Hepatocyte (in vitro differentiated cells): ENCODE results near the gene RGS3. TPM values are rescaled to one million over a fixed set of nuclear protein-coding genes. Genes with fewer than 3 reads are reported as not detected.

Experiments used
- DNase-seq: peaks from one replicate; pipeline ENCODE4 v3.0.0-alpha.2; 2016; ENCODE audit warnings: low spot score
- H2AFZ ChIP-seq: fragments of 200-600 bp; sonication (generic); 2 replicates; pipeline ENCODE4 v1.6.0; 2016; ENCODE audit warnings: antibody characterized with exemption, mild to moderate bottlenecking
- H3K27ac ChIP-seq: fragments of 200-600 bp; sonication (generic); 2 replicates; pipeline ENCODE4 v1.5.1; 2016; ENCODE audit warnings: mild to moderate bottlenecking
- H3K27me3 ChIP-seq: fragments of 200-600 bp; sonication (generic); 2 replicates; pipeline ENCODE4 v1.6.1; 2016
- H3K36me3 ChIP-seq: fragments of 200-600 bp; sonication (generic); replicated peaks from 2 replicates; pipeline ENCODE4 v1.5.1; 2016; ENCODE audit warnings: low read depth; ENCODE audit not compliant: insufficient read depth
- H3K4me1 ChIP-seq: fragments of 200-600 bp; sonication (generic); 2 replicates; pipeline ENCODE4 v1.5.1; 2016; ENCODE audit warnings: mild to moderate bottlenecking, moderate library complexity; ENCODE audit not compliant: insufficient read depth
- H3K4me2 ChIP-seq: fragments of 200-600 bp; sonication (generic); 2 replicates; pipeline ENCODE4 v1.6.0; 2016
- H3K4me3 ChIP-seq: fragments of 200-600 bp; sonication (generic); 2 replicates; pipeline ENCODE4 v1.5.1; 2016; ENCODE audit warnings: mild to moderate bottlenecking
- H3K79me2 ChIP-seq: fragments of 200-600 bp; sonication (generic); 2 replicates; pipeline ENCODE4 v1.6.0; 2017; ENCODE audit warnings: mild to moderate bottlenecking
- H3K9me2 ChIP-seq: fragments of 200-600 bp; sonication (generic); replicated peaks from 2 replicates; pipeline ENCODE4 v1.6.0; 2017; ENCODE audit warnings: mild to moderate bottlenecking; ENCODE audit not compliant: insufficient read depth
- H3K9me3 ChIP-seq: fragments of 200-600 bp; sonication (generic); 2 replicates; pipeline ENCODE4 v1.5.1; 2016; ENCODE audit warnings: low read depth, mild to moderate bottlenecking
- H4K20me1 ChIP-seq: fragments of 200-600 bp; sonication (generic); 2 replicates; pipeline ENCODE4 v1.6.0; 2016; ENCODE audit warnings: mild to moderate bottlenecking; ENCODE audit not compliant: insufficient read depth, poor library complexity, severe bottlenecking
- EZH2 ChIP-seq: fragments of 200-600 bp; sonication (generic); IDR thresholded peaks from 2 replicates; pipeline ENCODE4 v1.6.1; 2016; ENCODE audit warnings: antibody characterized with exemption, mild to moderate bottlenecking, borderline replicate concordance
- EZH2phosphoT487 ChIP-seq: fragments of 200-600 bp; sonication (generic); IDR thresholded peaks from one replicate; pipeline ENCODE4 v1.6.1; 2018; ENCODE audit warnings: antibody characterized with exemption, mild to moderate bottlenecking, low read depth, moderate library complexity; ENCODE audit not compliant: unreplicated experiment, severe bottlenecking
- WGBS: methylation state at CpG from one replicate; pipeline ENCODE4 v1.1.6; 2016; ENCODE audit warnings: low lambda C conversion rate; ENCODE audit errors: missing lambda C conversion rate; 5-methylcytosine and 5-hydroxymethylcytosine counted together
- polyA plus RNA-seq: library from polyadenylated mRNA; unstranded; fragments of >200 nt; fragmentation: Nextera tagmentation; extraction: Ambion mirVana; gene quantifications from 2 replicates; pipeline ENCODE4 v1.2.1, GENCODE V29; 2016
- total RNA-seq: library from RNA; depleted of rRNA; stranded (reverse); fragments of >200 nt; gene quantifications from 2 replicates; pipeline ENCODE4 v1.2.3, GENCODE V29; 2014
- TF ChIP-seq, protein P1 (sequence below): fragments of 200-600 bp; sonication (generic); IDR thresholded peaks from 2 replicates; pipeline ENCODE4 v1.5.1; 2016; ENCODE audit warnings: antibody characterized with exemption, mild to moderate bottlenecking; ENCODE audit not compliant: poor library complexity

The RGS3 gene
- total and polyA plus RNA-seq, 2 experiments from 2014 or later: 48.0 to 62.7 TPM

GRCh38 chr9:113562653-113563381 lies 99.3 kb downstream of the RGS3 start:
- Histone ChIP-seq H3K4me2 (no peak overlapping the region), H3K9me3 (no peaks in the 10 kb centered on the region), H3K36me3 (no peaks in the 10 kb centered on the region), H3K4me3 (no peak overlapping the region), H3K9me2 (no peaks in the 10 kb centered on the region), H3K4me1 (peaks cover 39% of the 10 kb centered on the region), H3K27ac (no peak overlapping the region), H2AFZ (no peak overlapping the region), H3K27me3 (no peaks in the 10 kb centered on the region), H4K20me1 (no peaks in the 10 kb centered on the region), H3K79me2 (peaks cover 19% of the 10 kb centered on the region)
- no peak for DNase-seq
- WGBS: 78% methylated on average over 2 of the region's 2 CpGs
- TF ChIP-seq, protein P1, sequence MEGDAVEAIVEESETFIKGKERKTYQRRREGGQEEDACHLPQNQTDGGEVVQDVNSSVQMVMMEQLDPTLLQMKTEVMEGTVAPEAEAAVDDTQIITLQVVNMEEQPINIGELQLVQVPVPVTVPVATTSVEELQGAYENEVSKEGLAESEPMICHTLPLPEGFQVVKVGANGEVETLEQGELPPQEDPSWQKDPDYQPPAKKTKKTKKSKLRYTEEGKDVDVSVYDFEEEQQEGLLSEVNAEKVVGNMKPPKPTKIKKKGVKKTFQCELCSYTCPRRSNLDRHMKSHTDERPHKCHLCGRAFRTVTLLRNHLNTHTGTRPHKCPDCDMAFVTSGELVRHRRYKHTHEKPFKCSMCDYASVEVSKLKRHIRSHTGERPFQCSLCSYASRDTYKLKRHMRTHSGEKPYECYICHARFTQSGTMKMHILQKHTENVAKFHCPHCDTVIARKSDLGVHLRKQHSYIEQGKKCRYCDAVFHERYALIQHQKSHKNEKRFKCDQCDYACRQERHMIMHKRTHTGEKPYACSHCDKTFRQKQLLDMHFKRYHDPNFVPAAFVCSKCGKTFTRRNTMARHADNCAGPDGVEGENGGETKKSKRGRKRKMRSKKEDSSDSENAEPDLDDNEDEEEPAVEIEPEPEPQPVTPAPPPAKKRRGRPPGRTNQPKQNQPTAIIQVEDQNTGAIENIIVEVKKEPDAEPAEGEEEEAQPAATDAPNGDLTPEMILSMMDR: no peak
- no peak for TF ChIP-seq EZH2phosphoT487
- no peak for TF ChIP-seq EZH2

GRCh38 chr9:113563826-113564497 lies 100.4 kb downstream of the RGS3 start:
- 97% methylated on average over 5 of the region's 5 CpGs for WGBS
- H4K20me1 ChIP-seq: no peaks in the 10 kb centered on the region
- H2AFZ ChIP-seq: no peak overlapping the region

DNA sequence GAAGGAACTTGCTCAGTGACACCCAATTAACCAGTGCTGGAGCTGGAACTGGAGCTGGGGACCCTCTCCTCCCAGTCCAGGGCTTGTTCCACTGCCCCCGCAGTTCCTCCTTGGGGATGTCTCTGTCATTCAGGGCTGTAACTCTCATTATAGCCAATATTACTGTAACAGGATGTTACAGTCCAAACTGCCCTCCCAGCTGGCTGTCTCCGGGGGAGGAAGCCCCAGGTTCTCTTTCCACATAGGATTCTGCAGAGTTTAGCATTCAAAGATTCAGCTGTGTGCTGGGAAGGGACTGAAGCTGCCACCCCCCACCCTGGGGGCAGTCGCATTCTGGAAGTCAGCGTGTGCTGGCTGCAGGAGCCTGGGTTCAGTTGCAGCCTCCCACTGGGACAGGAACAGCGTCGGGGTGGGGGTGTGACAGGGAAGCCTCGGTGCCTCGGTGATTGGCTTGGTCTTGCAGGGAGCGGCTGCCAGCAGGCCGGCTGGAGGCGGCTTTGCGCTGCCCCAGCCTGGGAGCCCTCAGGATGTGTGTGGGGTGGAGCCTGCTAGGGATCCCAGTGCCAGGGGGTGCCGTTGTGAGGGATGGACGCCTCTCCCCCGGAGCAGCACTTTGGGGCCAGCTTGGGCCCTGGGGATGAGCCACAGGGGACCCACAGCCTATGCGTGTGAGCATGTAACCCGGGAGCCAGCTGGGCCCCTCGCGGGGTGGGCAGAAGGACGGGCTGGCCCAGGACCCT lies 101.1 kb downstream of the RGS3 start:
- Histone ChIP-seq H3K4me2 (peak overlapping the region; percentile 91), H3K27me3 (no peaks in the 10 kb centered on the region), H4K20me1 (no peaks in the 10 kb centered on the region), H2AFZ (peak overlapping the region; percentile 71), H3K4me3 (peak overlapping the region; percentile 32), H3K9me2 (no peaks in the 10 kb centered on the region), H3K4me1 (peaks cover 38% of the 10 kb centered on the region), H3K9me3 (no peaks in the 10 kb centered on the region), H3K36me3 (no peaks in the 10 kb centered on the region), H3K79me2 (peaks cover 21% of the 10 kb centered on the region), H3K27ac (peak overlapping the region; percentile 99)
- DNase-seq: peak; percentile 82
- TF ChIP-seq EZH2phosphoT487: no peak
- TF ChIP-seq EZH2: no peak
- TF ChIP-seq, protein P1: no peak
- WGBS: 25% methylated on average over 20 of the region's 20 CpGs

More at GRCh38 chr9:113563826-113564497, 100.4 kb downstream of the RGS3 start:
- Histone ChIP-seq H3K9me3 (no peaks in the 10 kb centered on the region), H3K4me1 (peaks cover 45% of the 10 kb centered on the region), H3K36me3 (no peaks in the 10 kb centered on the region), H3K27me3 (no peaks in the 10 kb centered on the region), H3K4me2 (peak overlapping the region; percentile 91), H3K4me3 (no peak overlapping the region), H3K27ac (peak overlapping the region; percentile 99), H3K9me2 (no peaks in the 10 kb centered on the region), H3K79me2 (peaks cover 19% of the 10 kb centered on the region)
- TF ChIP-seq EZH2 (no peak), EZH2phosphoT487 (no peak)
- TF ChIP-seq, protein P1: no peak
- no peak for DNase-seq
